ENCODE data around the gene TUSC2. TPM values are rescaled to one million over a fixed set of nuclear protein-coding genes. Genes with fewer than 3 reads are reported as not detected.

The TUSC2 gene
- total and polyA plus RNA-seq, 9 of the 15 experiments (the other 6 are each of a cell fraction or from before 2014, with no cell fraction given) = 2.8 to 67.5 (median 25.8) TPM

- BruUV-seq (replicated peaks) = no TSS peak
- DNase-seq (ENCODE audit: extremely low read depth in 1 of 4, low spot score in 3 of 4) = no peak
- in situ Hi-C loops (cut with MboI) (no loop called here), intact Hi-C loops (cut with micrococcal nuclease) (loop anchor here (5.0 kb wide), 1 partner anchor 168 kb away; no protein-coding TSS in a partner anchor)
- POLR2A ChIA-PET = no interaction called here
- no peak overlapping the region for H2AFZ ChIP-seq (ENCODE audit: low read depth, low read length)
- H3K79me2 ChIP-seq (ENCODE audit: control insufficient read depth, insufficient read depth, low read length) = no peaks in the 10 kb centered on the region
- H3K27ac ChIP-seq (ENCODE audit: extremely low read depth, low read depth, low read length) = no peak overlapping the region
- H3K4me2 ChIP-seq (ENCODE audit: insufficient read depth, low read length) = no peak overlapping the region
- no peaks in the 10 kb centered on the region for H3K9me3 ChIP-seq (replicated peaks; ENCODE audit: control insufficient read depth, insufficient read depth, low read depth, low read length)
- no peaks in the 10 kb centered on the region for H3K9me1 ChIP-seq (ENCODE audit: control insufficient read depth, insufficient read depth, low read length)
- peaks cover 13 to 46% of the 10 kb centered on the region in 2 experiments; a peak in 4 of 5 replicates for H3K4me1 ChIP-seq (replicated peaks in 1 of 2; ENCODE audit: control insufficient read depth in 2 of 2, insufficient read depth in 2 of 2, low read length in 2 of 2)
- no peak overlapping the region for H3K4me3 ChIP-seq
- peaks cover 0 to 2% of the 10 kb centered on the region in 2 experiments; a peak in 1 of 5 replicates for H3K27me3 ChIP-seq (ENCODE audit: control insufficient read depth in 2 of 2, insufficient read depth in 2 of 2, low read length in 2 of 2)
- no peak for ATAC-seq
- WGBS (ENCODE audit: insufficient coverage, low coverage, missing lambda C conversion rate) = 4% methylated on average over 14 of the region's 22 CpGs
- no peak for FAIRE-seq
- CTCF ChIA-PET (ENCODE audit: low intra/inter-chr PET ratio) = interaction anchor here (1.9 kb wide), 1 partner anchor 14 kb away, joined by 4 read pairs; no protein-coding TSS in a partner anchor
- H3K36me3 ChIP-seq (ENCODE audit: control insufficient read depth, insufficient read depth, low read length) = no peaks in the 10 kb centered on the region
- H4K20me1 ChIP-seq (replicated peaks; ENCODE audit: control insufficient read depth, insufficient read depth, low read length) = no peaks in the 10 kb centered on the region
- peak overlapping the region in 1 of 2 experiments; percentile 17; a peak in 1 of 4 replicates for H3K9ac ChIP-seq (ENCODE audit: insufficient read depth in 1 of 2, low read depth in 2 of 2, low read length in 2 of 2)
- no peak for TF ChIP-seq MAFG (tag; conservative IDR thresholded peaks at IDR 0.05)
- no peak for TF ChIP-seq HNRNPLL (IDR thresholded peaks at IDR 0.05; ENCODE audit: low read depth, low read length, poor library complexity, severe bottlenecking)
- no peak for TF ChIP-seq ZMIZ1 (IDR thresholded peaks at IDR 0.05; ENCODE audit: low read depth in 2 of 2, low read length in 2 of 2)
- no peak for TF ChIP-seq ZNF717 (CRISPR knock-in tag; IDR thresholded peaks at IDR 0.05)
- TF ChIP-seq CBX5 (IDR thresholded peaks at IDR 0.05; ENCODE audit: borderline replicate concordance, low read depth) = no peak
- no peak for TF ChIP-seq ZNF511 (CRISPR knock-in tag; IDR thresholded peaks at IDR 0.05)
- no peak for TF ChIP-seq TSHZ1 (CRISPR knock-in tag; IDR thresholded peaks at IDR 0.05)
- TF ChIP-seq FOXO4 (CRISPR knock-in tag; IDR thresholded peaks at IDR 0.05) = no peak
- TF ChIP-seq ARID2 (IDR thresholded peaks at IDR 0.05) = no peak
Observed at GRCh38 chr3:50374363-50375257, 46.6 kb upstream of the TUSC2 start.
